GM18519 (cell line): ENCODE data around the gene STUM.
"Not testable (repeated sequence)": the region's sequence is repeated elsewhere in the genome, so short reads cannot be mapped to it uniquely, and the experiment has no call there.

ENCODE experiments used
- ATAC-seq: cut with Tn5 transposase; IDR thresholded peaks from one replicate; pipeline ENCODE4 v1.9.1; 2021; ENCODE audit warnings: mild to moderate bottlenecking, moderate library complexity; ENCODE audit not compliant: unreplicated experiment, low FRiP score

STUM gene

GRCh38 chr1:226548256-226549093 lies at the start of gene STUM:
Gene STUM, plus strand, starts transcription at chr1:226548764. Its CDS starts 141 bp downstream, at chr1:226548905.
- no peak for ATAC-seq

GRCh38 chr1:226499699-226500098 lies 48.9 kb upstream of the STUM start:
- not testable (repeated sequence) for ATAC-seq

DNA sequence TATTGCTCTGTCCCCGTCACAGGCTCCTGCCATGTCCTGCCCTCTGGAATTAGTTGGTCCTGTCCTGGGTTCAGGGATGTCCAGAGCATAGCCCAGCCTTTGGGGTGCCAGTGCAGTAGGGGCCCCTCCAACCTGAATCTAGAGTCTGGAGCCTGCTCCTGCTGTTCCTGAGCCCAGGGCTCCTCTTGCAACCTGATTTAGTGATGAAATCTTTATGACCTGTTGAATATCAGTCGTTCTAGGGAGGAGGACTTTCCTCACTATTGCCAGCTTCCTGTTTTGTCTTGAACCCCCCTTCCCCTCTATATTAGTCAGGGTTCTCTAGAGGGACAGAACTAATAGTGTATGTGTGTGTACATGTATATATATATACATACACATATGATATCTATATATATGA lies 42.5 kb upstream of the STUM start:
- ATAC-seq, result no peak

- no peak for ATAC-seq
Observed at GRCh38 chr1:226506921-226507320, 41.6 kb upstream of the STUM start.

- ATAC-seq, result no peak
Observed at GRCh38 chr1:226510453-226510852, 38.1 kb upstream of the STUM start.

- no peak for ATAC-seq
Observed at GRCh38 chr1:226511296-226511695, 37.3 kb upstream of the STUM start.

DNA sequence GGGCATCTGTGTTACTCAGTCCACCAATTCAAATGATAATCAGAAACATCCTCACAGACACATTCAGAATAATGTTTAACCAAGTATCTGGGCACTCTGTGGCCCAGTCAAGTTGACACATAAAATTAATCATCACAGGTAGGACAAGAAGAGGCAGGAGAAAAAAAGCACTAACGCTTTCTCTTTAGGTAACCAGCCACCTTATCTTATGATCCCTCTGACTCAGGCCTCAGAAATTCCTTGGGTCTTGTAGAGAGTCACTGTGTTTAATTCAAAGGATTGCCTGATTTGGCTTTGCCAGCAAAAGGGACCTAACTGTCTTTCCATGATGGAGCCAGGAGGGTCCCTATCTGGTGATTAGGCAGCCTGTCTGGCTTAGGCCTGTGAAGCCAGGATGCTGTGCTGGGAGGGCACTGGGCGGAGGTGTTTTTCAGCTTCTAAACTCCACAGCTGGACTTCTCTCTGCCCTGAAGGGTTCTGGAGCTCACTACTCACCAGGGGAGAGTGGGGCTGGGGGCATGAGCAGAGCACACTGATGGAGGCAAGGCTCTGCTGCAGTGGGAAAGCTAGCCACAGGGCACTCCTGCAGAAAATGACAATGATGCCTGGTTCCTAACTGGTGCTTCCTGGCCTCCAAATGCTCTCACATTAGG lies 36.4 kb upstream of the STUM start:
- ATAC-seq, result no peak

DNA sequence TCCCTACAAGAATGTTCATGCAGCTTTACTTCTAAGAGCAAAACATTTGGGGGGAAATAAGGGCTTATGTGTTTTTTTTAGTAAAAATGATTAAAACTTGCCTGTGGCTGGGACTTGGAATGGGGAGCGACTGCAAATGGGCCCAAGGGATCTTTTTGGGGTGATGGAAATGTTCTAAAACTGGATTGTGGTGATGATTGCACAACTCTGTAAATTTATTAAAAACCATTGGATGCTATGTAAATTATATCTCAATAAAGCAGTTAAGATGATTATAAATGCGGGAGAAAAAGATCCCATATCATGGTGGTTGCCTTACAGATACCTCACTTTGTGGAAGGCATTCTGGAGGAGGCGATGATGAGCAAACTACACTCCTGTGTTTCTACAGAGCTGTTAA lies 30.2 kb upstream of the STUM start:
- ATAC-seq, result no peak

GRCh38 chr1:226519135-226519534 lies 29.4 kb upstream of the STUM start:
- ATAC-seq, result no peak

DNA sequence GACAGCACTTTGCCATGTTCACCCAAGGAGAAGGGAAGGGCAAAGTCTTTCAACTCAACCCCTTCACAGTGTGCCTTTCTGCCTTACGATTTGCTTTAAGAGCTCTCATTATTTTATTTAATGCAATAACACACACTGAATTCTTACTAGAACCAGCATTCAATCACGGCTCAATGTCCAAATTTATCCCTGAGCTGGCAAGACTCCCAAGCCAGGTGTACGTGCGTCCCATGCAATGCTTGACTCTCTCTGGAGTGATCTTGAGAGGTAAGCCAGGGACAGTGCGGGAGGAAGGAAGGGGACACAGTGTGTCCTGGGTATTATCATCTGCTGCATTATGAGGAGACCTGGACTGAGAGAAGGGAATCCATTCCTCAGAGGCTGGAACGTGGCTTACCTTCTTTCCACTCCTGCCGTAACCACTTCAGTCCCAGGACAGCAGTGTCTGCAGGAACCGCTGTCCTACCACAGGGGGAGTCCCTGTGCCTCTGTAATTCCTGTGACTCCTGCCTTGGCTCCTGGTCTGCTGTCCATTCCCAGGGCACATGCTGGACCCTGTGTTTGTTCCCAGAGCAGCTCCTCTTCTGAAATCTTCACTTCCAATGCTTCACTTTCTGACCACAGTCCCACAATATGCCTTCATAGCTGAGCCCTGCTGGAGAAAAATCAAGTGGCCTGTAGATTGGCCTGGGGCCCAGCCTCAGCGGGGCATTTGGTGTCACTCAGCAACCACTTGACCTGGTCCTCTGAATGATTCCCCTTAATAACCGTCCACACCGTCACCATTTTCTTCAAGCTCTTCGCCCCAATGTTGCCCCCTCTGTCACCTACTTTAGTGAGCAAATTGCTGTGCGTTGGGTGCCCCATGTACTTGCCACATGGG lies 28.6 kb upstream of the STUM start:
- ATAC-seq, result no peak

- no peak for ATAC-seq
Observed at GRCh38 chr1:226520640-226521355, 27.8 kb upstream of the STUM start.

- no peak for ATAC-seq
Observed at GRCh38 chr1:226523646-226524406, 24.7 kb upstream of the STUM start.

DNA sequence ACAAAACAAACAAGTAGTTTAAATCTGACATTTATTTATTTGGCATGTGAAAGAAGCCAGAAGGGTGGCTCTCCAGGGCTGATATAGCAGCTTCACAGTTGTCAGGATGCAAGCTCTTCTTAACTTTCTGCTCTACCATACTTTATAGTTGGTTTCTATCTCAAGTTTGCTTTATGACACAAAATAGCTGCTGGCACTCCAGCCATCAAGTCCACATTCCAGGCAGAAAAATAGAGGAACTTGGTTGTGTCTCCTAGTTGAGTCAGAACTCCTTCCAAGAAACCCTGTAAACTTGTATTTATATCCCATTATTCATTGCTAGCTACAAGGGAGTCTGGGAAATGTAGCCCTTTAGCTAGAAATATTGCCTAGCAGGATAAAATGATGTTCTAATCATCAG lies 24.0 kb upstream of the STUM start:
- no peak for ATAC-seq

GRCh38 chr1:226525750-226526149 lies 22.8 kb upstream of the STUM start:
- ATAC-seq, result no peak

- no peak for ATAC-seq
Observed at GRCh38 chr1:226526801-226527595, 21.6 kb upstream of the STUM start.

GRCh38 chr1:226529891-226530290 lies 18.7 kb upstream of the STUM start:
- ATAC-seq, result no peak

DNA sequence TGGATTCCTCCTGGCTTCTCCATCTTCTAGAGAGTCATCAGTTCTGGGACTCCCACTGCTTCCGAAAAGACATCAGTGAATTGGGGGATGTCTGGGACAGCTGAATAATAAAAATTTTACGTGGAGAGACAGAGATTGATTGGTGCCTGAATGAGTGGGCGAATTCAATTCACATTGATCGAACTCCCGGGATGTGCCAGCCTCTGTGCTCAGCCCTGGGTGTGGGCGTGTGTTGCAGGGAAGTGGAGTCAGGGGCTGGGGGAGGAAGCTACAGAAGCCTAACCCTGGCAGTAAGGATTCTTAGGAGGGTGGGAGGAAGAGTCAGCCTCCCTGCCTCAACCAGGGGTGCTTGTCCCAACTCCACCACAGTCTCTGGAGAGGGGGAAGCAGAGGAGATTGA lies 18.0 kb upstream of the STUM start:
- ATAC-seq, result no peak

DNA sequence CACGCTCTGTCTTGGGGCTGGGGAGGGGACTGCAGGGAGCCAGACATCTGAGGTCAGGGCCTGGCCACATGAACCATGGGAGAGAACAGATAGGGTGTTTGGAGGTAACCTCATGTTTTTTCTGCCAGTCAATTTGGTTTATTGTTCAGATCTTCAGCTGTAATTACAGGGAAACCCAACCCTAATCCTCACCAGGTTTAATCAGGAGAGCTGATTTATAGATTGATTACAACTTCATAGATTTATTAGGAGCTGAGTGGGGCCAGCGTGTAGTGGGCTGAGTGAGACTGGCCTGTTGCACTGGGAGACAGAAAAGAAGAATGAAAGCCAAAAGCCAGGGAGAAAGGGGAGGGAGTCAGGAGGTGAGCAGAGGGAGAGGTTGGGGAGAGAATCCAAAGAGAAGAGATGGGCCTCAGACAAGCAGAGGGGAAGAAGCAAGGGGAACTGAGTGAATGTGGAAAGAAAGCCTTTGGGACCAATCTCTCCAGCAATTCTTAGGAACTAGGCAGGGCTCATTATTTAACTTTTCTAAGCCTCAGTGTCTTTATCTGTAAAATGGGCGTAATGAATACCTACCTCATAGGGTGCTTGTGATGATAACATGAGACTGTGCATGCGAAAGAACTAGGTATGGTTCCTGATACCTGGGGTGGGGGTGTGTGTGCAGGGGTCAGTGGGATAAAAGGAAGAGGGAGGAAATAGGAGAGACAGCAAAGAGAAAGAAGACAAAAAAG lies 17.0 kb upstream of the STUM start:
- no peak for ATAC-seq
